HepG2 (cell line): ENCODE results near the gene SIT1. TPM values are rescaled to one million over a fixed set of nuclear protein-coding genes. Genes with fewer than 3 reads are reported as not detected.
A peak's percentile ranks its signal among the peaks of the same experiment; 100 is the strongest.

Source experiments
- CBX2 ChIP-seq, 2 experiments: fragments of 200-600 bp in 1 of 2; sonication (generic); formaldehyde crosslinking in 1 of 2; IDR thresholded peaks; 2 replicates each; pipeline versions ENCODE4 v1.7.0 to v1.8.1; 2018 to 2022; ENCODE audit warnings: low read depth in 2 of 2, low read length in 1 of 2, mild to moderate bottlenecking in 1 of 2, missing genetic modification reagents in 1 of 2
- GABPB1 ChIP-seq: IDR thresholded peaks from 2 replicates; pipeline ENCODE4 v1.6.1; 2016; ENCODE audit warnings: mild to moderate bottlenecking, missing genetic modification reagents, moderate library complexity, missing compliant biosample characterization
- GATA4 ChIP-seq: sonication (generic); IDR thresholded peaks from 2 replicates; pipeline ENCODE4 v1.6.1; 2016; ENCODE audit warnings: antibody characterized with exemption, low read depth, borderline replicate concordance
- KDM1A ChIP-seq: IDR thresholded peaks from 2 replicates; pipeline ENCODE4 v1.6.1; 2016; ENCODE audit warnings: missing compliant biosample characterization
- KLF11 ChIP-seq: IDR thresholded peaks from 2 replicates; pipeline ENCODE4 v1.6.1; 2016; ENCODE audit warnings: missing compliant biosample characterization
- MAZ ChIP-seq, 2 experiments: sonication (generic) in 1 of 2; formaldehyde crosslinking in 1 of 2; IDR thresholded peaks; 2 replicates each; pipeline versions ENCODE4 v1.5.0 to v1.6.1; 2012 to 2020; ENCODE audit warnings: low read depth in 2 of 2, mild to moderate bottlenecking in 2 of 2, borderline replicate concordance in 1 of 2, improper control_type of control experiment in 1 of 2, low read length in 1 of 2, missing genetic modification reagents in 1 of 2, moderate library complexity in 1 of 2
- MEIS2 ChIP-seq: sonication (generic); formaldehyde crosslinking; IDR thresholded peaks from 2 replicates; pipeline ENCODE4 v1.9.0; 2021; ENCODE audit warnings: mild to moderate bottlenecking, missing genetic modification reagents
- NRL ChIP-seq: sonication (generic); formaldehyde crosslinking; IDR thresholded peaks from 2 replicates; pipeline ENCODE4 v1.5.0; 2020; ENCODE audit warnings: missing genetic modification reagents, mild to moderate bottlenecking, moderate library complexity, borderline replicate concordance
- PHF20 ChIP-seq: sonication (generic); formaldehyde crosslinking; IDR thresholded peaks from 2 replicates; pipeline ENCODE4 v1.5.0; 2020; ENCODE audit warnings: mild to moderate bottlenecking, missing genetic modification reagents
- PHF8 ChIP-seq: sonication (generic); formaldehyde crosslinking; IDR thresholded peaks from 2 replicates; pipeline ENCODE4 v1.5.0; 2020; ENCODE audit warnings: missing genetic modification reagents
- POLR2A ChIP-seq, 2 experiments: IDR thresholded peaks; 2 replicates each; pipeline ENCODE4 v1.6.1; 2011; ENCODE audit warnings: low read depth in 2 of 2, low read length in 2 of 2, mild to moderate bottlenecking in 1 of 2, moderate library complexity in 1 of 2; ENCODE audit not compliant: insufficient read depth in 1 of 2
- POLR2AphosphoS2 ChIP-seq: IDR thresholded peaks from 2 replicates; pipeline ENCODE4 v1.6.1; 2011; ENCODE audit warnings: low read depth, low read length, improper control_type of control experiment
- RBFOX2 ChIP-seq: fragments of 200-400 bp; formaldehyde crosslinking; IDR thresholded peaks from 2 replicates; pipeline ENCODE4 v1.6.1; 2017; ENCODE audit warnings: low read depth, mild to moderate bottlenecking, low read length
- SALL2 ChIP-seq: sonication (generic); formaldehyde crosslinking; IDR thresholded peaks from 2 replicates; pipeline ENCODE4 v1.8.1; 2023; ENCODE audit warnings: mild to moderate bottlenecking, missing genetic modification reagents, inconsistent platforms
- TCF12 ChIP-seq, 2 experiments: fragments of 450-650 bp in 1 of 2; sonication (generic) in 1 of 2; formaldehyde crosslinking in 1 of 2; IDR thresholded peaks; 2 replicates each; pipeline versions ENCODE4 v1.6.1 to v1.8.0; 2017 to 2022; ENCODE audit warnings: antibody characterized with exemption in 1 of 2, mild to moderate bottlenecking in 1 of 2, missing genetic modification reagents in 1 of 2, moderate library complexity in 1 of 2
- U2AF1 ChIP-seq: fragments of 200-400 bp; formaldehyde crosslinking; optimal IDR thresholded peaks from 2 replicates; pipeline ENCODE3; 2017; ENCODE audit warnings: mild to moderate bottlenecking, low read depth, low read length
- UBTF ChIP-seq: sonication (generic); formaldehyde crosslinking; IDR thresholded peaks from 2 replicates; pipeline ENCODE4 v1.4.0; 2020; ENCODE audit warnings: mild to moderate bottlenecking, missing genetic modification reagents
- ZBTB20 ChIP-seq: sonication (generic); formaldehyde crosslinking; IDR thresholded peaks from 2 replicates; pipeline ENCODE4 v1.8.1; 2023; ENCODE audit warnings: missing genetic modification reagents, low read depth, mild to moderate bottlenecking, borderline replicate concordance
- ZBTB25 ChIP-seq: IDR thresholded peaks from 2 replicates; pipeline ENCODE4 v1.6.1; 2018; ENCODE audit warnings: missing genetic modification reagents
- ZFP90 ChIP-seq: sonication (generic); formaldehyde crosslinking; IDR thresholded peaks from 2 replicates; pipeline ENCODE4 v1.8.0; 2022; ENCODE audit warnings: missing genetic modification reagents, mild to moderate bottlenecking, inconsistent platforms, borderline replicate concordance
- ZNF160 ChIP-seq: sonication (generic); formaldehyde crosslinking; IDR thresholded peaks from 2 replicates; pipeline ENCODE4 v1.8.0; 2022; ENCODE audit warnings: mild to moderate bottlenecking, inconsistent platforms, missing genetic modification reagents
- ZNF263 ChIP-seq: sonication (generic); formaldehyde crosslinking; IDR thresholded peaks from 2 replicates; pipeline ENCODE4 v1.4.0; 2020; ENCODE audit warnings: missing genetic modification reagents
- ZNF543 ChIP-seq: sonication (generic); formaldehyde crosslinking; IDR thresholded peaks from 2 replicates; pipeline ENCODE4 v1.4.0; 2020; ENCODE audit warnings: mild to moderate bottlenecking, missing genetic modification reagents
- ZNF709 ChIP-seq: sonication (generic); formaldehyde crosslinking; IDR thresholded peaks from 2 replicates; pipeline ENCODE4 v1.5.0; 2020; ENCODE audit warnings: mild to moderate bottlenecking, missing genetic modification reagents
- ZSCAN20 ChIP-seq: sonication (generic); formaldehyde crosslinking; IDR thresholded peaks from 2 replicates; pipeline ENCODE4 v1.4.0; 2020; ENCODE audit warnings: missing genetic modification reagents, mild to moderate bottlenecking, borderline replicate concordance
- polyA plus RNA-seq, 8 experiments: library from polyadenylated mRNA; depleted of rRNA in 3 of 8; stranded (reverse) in 7 of 8; unstranded in 1 of 8; fragments of >200 nt; fragmentation: Illumina TruSeq in 4 of 8; extraction: Trizol in 4 of 8; gene quantifications; 2 replicates each; pipeline versions ENCODE4 v1.2.1 to v1.2.3, GENCODE V29; 2011 to 2016; ENCODE audit warnings: low read depth in 4 of 8, missing spikeins in 1 of 8, mixed read lengths in 1 of 8; ENCODE audit not compliant: insufficient read depth in 1 of 8
- total RNA-seq, 5 experiments: library from RNA; depleted of rRNA; stranded (reverse); fragments of >200 nt; fragmentation: Illumina TruSeq; extraction: Trizol; gene quantifications; 2 replicates each; pipeline ENCODE4 v1.2.3, GENCODE V29; 2016; ENCODE audit warnings: low read depth in 1 of 5

SIT1 gene
- total and polyA plus RNA-seq, 2 of the 13 experiments (the other 11 are each of a cell fraction or from before 2014, with no cell fraction given) = 0.09 to 6.7 TPM

GRCh38 chr9:35690614-35691333, 40.0 kb upstream of the SIT1 start (continued):
- TF ChIP-seq PHF8 (CRISPR knock-in tag) = peak; percentile 60; the same call in 1 of the 2 replicates
- TF ChIP-seq NRL (CRISPR knock-in tag) = 0 out of 2 replicates have a peak, but pooled peaks have one; percentile 37
- no peak for TF ChIP-seq KLF11 (CRISPR knock-in tag)
- TF ChIP-seq UBTF (CRISPR knock-in tag) = 0 out of 2 replicates have a peak, but pooled peaks have one; percentile 19
- no peak for TF ChIP-seq ZBTB25 (CRISPR knock-in tag)
- peak; percentile 62 for TF ChIP-seq RBFOX2
- no peak for TF ChIP-seq MEIS2 (CRISPR knock-in tag)
- 0 out of 2 replicates have a peak, but pooled peaks have one; percentile 25 for TF ChIP-seq GATA4
- no peak for TF ChIP-seq POLR2AphosphoS2
- TF ChIP-seq MAZ (IDR thresholded peaks at IDR 0.05; ENCODE audit: borderline replicate concordance, low read depth, low read length) = no peak
- peak; percentile 47; the same call in 1 of the 2 replicates for TF ChIP-seq MAZ (CRISPR knock-in tag; IDR thresholded peaks at IDR 0.05; ENCODE audit: low read depth)
- TF ChIP-seq CBX2 (IDR thresholded peaks at IDR 0.05; ENCODE audit: low read depth, low read length) = no peak
- TF ChIP-seq CBX2 (CRISPR knock-in tag; IDR thresholded peaks at IDR 0.05; ENCODE audit: low read depth) = no peak
- peak; percentile 38; the same call in 1 of the 2 replicates for TF ChIP-seq ZBTB20 (CRISPR knock-in tag)
- 0 out of 2 replicates have a peak, but pooled peaks have one; percentile 37 for TF ChIP-seq GABPB1 (CRISPR knock-in tag)
- peak; percentile 25; the same call in 1 of the 2 replicates for TF ChIP-seq ZNF263 (CRISPR knock-in tag)
- peak; percentile 75; the same call in 1 of the 2 replicates for TF ChIP-seq ZFP90 (CRISPR knock-in tag)
- TF ChIP-seq PHF20 (CRISPR knock-in tag) = 0 out of 2 replicates have a peak, but pooled peaks have one; percentile 35
- 0 out of 2 replicates have a peak, but pooled peaks have one; percentile 21 for TF ChIP-seq ZNF160 (CRISPR knock-in tag)
- no peak for TF ChIP-seq TCF12 (IDR thresholded peaks at IDR 0.05)
- 0 out of 2 replicates have a peak, but pooled peaks have one; percentile 35 for TF ChIP-seq TCF12 (CRISPR knock-in tag; IDR thresholded peaks at IDR 0.05)
- no peak for TF ChIP-seq U2AF1
- no peak for TF ChIP-seq KDM1A (CRISPR knock-in tag)
- TF ChIP-seq ZSCAN20 (CRISPR knock-in tag) = peak; percentile 10; the same call in 1 of the 2 replicates
- TF ChIP-seq ZNF709 (CRISPR knock-in tag) = no peak
- TF ChIP-seq SALL2 (CRISPR knock-in tag) = 0 out of 2 replicates have a peak, but pooled peaks have one; percentile 53
- peak in 1 of 2 experiments; percentile 42; a peak in 1 of 4 replicates for TF ChIP-seq POLR2A (IDR thresholded peaks at IDR 0.05; ENCODE audit: insufficient read depth in 1 of 2, low read depth in 2 of 2, low read length in 2 of 2)
- TF ChIP-seq ZNF543 = 0 out of 2 replicates have a peak, but pooled peaks have one; percentile 20
